ENCODE results near the gene ERP27. TPM values are rescaled to one million over a fixed set of nuclear protein-coding genes. Genes with fewer than 3 reads are reported as not detected.

Gene ERP27
- total and polyA plus RNA-seq, 2 of the 8 experiments (the other 6 are each of a cell fraction or from before 2014, with no cell fraction given) = not detected

DNA sequence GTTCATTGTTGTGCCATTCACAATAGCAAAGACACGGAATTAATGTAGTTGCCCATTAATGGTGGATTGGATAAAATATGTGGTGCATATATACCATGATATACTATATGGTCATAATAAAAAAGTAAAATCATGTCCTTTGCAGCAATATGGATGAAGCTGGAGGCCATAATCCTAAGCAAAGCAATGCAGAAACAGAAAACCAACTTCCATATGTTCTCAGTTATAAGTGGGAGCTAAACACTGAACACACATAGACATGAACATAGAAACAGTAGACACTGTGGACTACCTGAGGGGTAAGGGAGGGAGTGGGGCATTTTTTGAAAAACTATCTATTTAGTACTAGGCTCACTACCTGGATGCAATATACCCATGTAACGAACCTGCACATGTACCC is 3.0 kb upstream of the ERP27 start:
- POLR2A ChIA-PET (ENCODE audit: partially characterized antibody) = no interaction called here
- Histone ChIP-seq H3K9me3 (ENCODE audit: insufficient read depth in 2 of 2, low read depth in 1 of 2, low read length in 1 of 2) (no peaks in the 10 kb centered on the region), H3K36me3 (ENCODE audit: control insufficient read depth in 2 of 4, insufficient read depth in 4 of 4, low read length in 3 of 4) (no peaks in the 10 kb centered on the region), H3K56ac (replicated peaks; ENCODE audit: insufficient read length, low read depth, low read length) (no peak overlapping the region), H3K4me3 (ENCODE audit: extremely low read depth in 1 of 4, insufficient read depth in 2 of 4, low read depth in 3 of 4, low read length in 4 of 4) (no peak overlapping the region), H4K5ac (ENCODE audit: insufficient read length, low read depth, low read length) (no peak overlapping the region), H3K27me3 (replicated peaks in 1 of 4; ENCODE audit: control insufficient read depth in 3 of 4, extremely low read depth in 1 of 4, insufficient read depth in 3 of 4, low read length in 3 of 4) (no peaks in the 10 kb centered on the region), H2AFZ (ENCODE audit: low read length) (no peak overlapping the region), H2BK15ac (ENCODE audit: low read length) (no peak overlapping the region), H3K9ac (replicated peaks in 1 of 4; ENCODE audit: extremely low read depth in 1 of 4, low read depth in 3 of 4, low read length in 3 of 4) (no peak overlapping the region), H2BK12ac (ENCODE audit: low read depth, low read length) (no peak overlapping the region), H3K14ac (ENCODE audit: insufficient read length) (no peak overlapping the region), H3K4ac (replicated peaks; ENCODE audit: insufficient read length, low read depth, low read length) (no peak overlapping the region), H4K8ac (ENCODE audit: extremely low read depth, insufficient read depth, low read length) (no peak overlapping the region), H3K4me1 (replicated peaks in 1 of 4; ENCODE audit: control insufficient read depth in 3 of 4, insufficient read depth in 4 of 4, low read length in 3 of 4) (no peaks in the 10 kb centered on the region), H2BK120ac (replicated peaks; ENCODE audit: low read depth, low read length) (no peak overlapping the region), H3K27ac (ENCODE audit: low read depth, low read length) (no peak overlapping the region), H3K79me1 (ENCODE audit: low read depth, low read length) (no peaks in the 10 kb centered on the region), H3K4me2 (ENCODE audit: insufficient read depth in 1 of 2, low read depth in 2 of 2, low read length in 2 of 2) (no peak overlapping the region), H3K79me2 (ENCODE audit: control insufficient read depth in 1 of 2, insufficient read depth in 2 of 2, low read length in 2 of 2) (no peaks in the 10 kb centered on the region), H2AK5ac (ENCODE audit: low read depth, low read length) (no peak overlapping the region), H2BK20ac (ENCODE audit: low read length) (no peak overlapping the region), H4K20me1 (replicated peaks in 1 of 2; ENCODE audit: control insufficient read depth in 1 of 2, insufficient read depth in 2 of 2, low read length in 2 of 2) (no peaks in the 10 kb centered on the region), H3K18ac (ENCODE audit: extremely low read depth, low read length) (no peak overlapping the region), H2BK5ac (ENCODE audit: low read depth, low read length) (no peak overlapping the region), H3K23ac (ENCODE audit: insufficient read length) (no peak overlapping the region), H3K23me2 (ENCODE audit: low read depth, low read length) (no peaks in the 10 kb centered on the region), H4K91ac (replicated peaks; ENCODE audit: insufficient read length, low read length) (no peak overlapping the region)
- CTCF ChIA-PET (ENCODE audit: partially characterized antibody) = interaction anchor here (0.6 to 2.3 kb wide), 3 partner anchors 44 to 152 kb away, joined by 3 to 6 read pairs (median 3); no protein-coding TSS in a partner anchor
- no peak for FAIRE-seq
- no peak for DNase-seq (ENCODE audit: low read depth in 1 of 2, low spot score in 2 of 2)
- WGBS, 2 experiments (ENCODE audit: extremely low coverage in 1 of 2, insufficient coverage in 1 of 2, insufficient read length in 1 of 2, insufficient replicate concordance in 2 of 2, low coverage in 1 of 2, low lambda C conversion rate in 2 of 2, missing lambda C conversion rate in 1 of 2) = 93% methylated on average over 2 of the region's 2 CpGs; no CpG with 5 or more reads in 1 of the 2 experiments
- no peak for TF ChIP-seq TAF7 (optimal IDR thresholded peaks at IDR 0.05; ENCODE audit: borderline replicate concordance, low read depth, low read length)

Measured in H1 (cell line).